Mesendoderm (in vitro differentiated cells): Measurements from ENCODE around the gene CFAP20.
A peak's percentile ranks its signal among the peaks of the same experiment; 100 is the strongest.

Experiments
- DNase-seq: peaks from one replicate; pipeline ENCODE4 v3.0.0; 2013
- H2AK5ac ChIP-seq: 2 replicates; pipeline ENCODE4 v1.6.1; 2013; ENCODE audit warnings: low read length, inconsistent platforms
- H2BK120ac ChIP-seq: 2 replicates; pipeline ENCODE4 v1.6.1; 2013; ENCODE audit warnings: low read depth, mild to moderate bottlenecking, low read length, moderate library complexity, mixed read lengths
- H2BK15ac ChIP-seq: replicated peaks from 2 replicates; pipeline ENCODE4 v1.6.1; 2013; ENCODE audit warnings: low read depth, mild to moderate bottlenecking, moderate library complexity
- H2BK5ac ChIP-seq: 2 replicates; pipeline ENCODE4 v1.6.1; 2013; ENCODE audit warnings: low read length, inconsistent platforms
- H3K18ac ChIP-seq: 2 replicates; pipeline ENCODE4 v1.6.1; 2013; ENCODE audit warnings: mild to moderate bottlenecking, low read length, mixed read lengths
- H3K23ac ChIP-seq: one replicate; pipeline ENCODE4 v1.6.1; 2013; ENCODE audit warnings: low read length
- H3K27ac ChIP-seq: 2 replicates; pipeline ENCODE4 v1.5.1; 2013; ENCODE audit warnings: low read depth, mild to moderate bottlenecking, inconsistent platforms, low read length, moderate library complexity
- H3K27me3 ChIP-seq: 2 replicates; pipeline ENCODE4 v1.6.1; 2013; ENCODE audit warnings: low read length, control low read depth, mild to moderate bottlenecking, inconsistent platforms; ENCODE audit not compliant: insufficient read depth, poor library complexity
- H3K36me3 ChIP-seq: 2 replicates; pipeline ENCODE4 v1.6.1; 2013; ENCODE audit warnings: low read length, inconsistent platforms; ENCODE audit not compliant: control insufficient read depth, insufficient read depth
- H3K4ac ChIP-seq: one replicate; pipeline ENCODE4 v1.6.1; 2013; ENCODE audit warnings: low read depth, mild to moderate bottlenecking, low read length, moderate library complexity
- H3K4me1 ChIP-seq: 2 replicates; pipeline ENCODE4 v1.6.1; 2013; ENCODE audit warnings: low read depth, low read length, inconsistent platforms; ENCODE audit not compliant: control insufficient read depth
- H3K4me2 ChIP-seq: 2 replicates; pipeline ENCODE4 v1.6.1; 2013; ENCODE audit warnings: low read length
- H3K4me3 ChIP-seq: 2 replicates; pipeline ENCODE4 v1.5.1; 2013; ENCODE audit warnings: mild to moderate bottlenecking, low read length
- H3K56ac ChIP-seq: one replicate; pipeline ENCODE4 v1.6.1; 2013; ENCODE audit warnings: low read length
- H3K79me1 ChIP-seq: 2 replicates; pipeline ENCODE4 v1.6.1; 2013; ENCODE audit warnings: low read length, inconsistent platforms
- H3K79me2 ChIP-seq: 2 replicates; pipeline ENCODE4 v1.6.1; 2013; ENCODE audit warnings: mild to moderate bottlenecking, low read length; ENCODE audit not compliant: control insufficient read depth, insufficient read depth
- H3K9ac ChIP-seq: 2 replicates; pipeline ENCODE4 v1.6.1; 2013; ENCODE audit warnings: low read length, inconsistent platforms
- H4K5ac ChIP-seq: one replicate; pipeline ENCODE4 v1.6.1; 2013; ENCODE audit warnings: low read length
- H4K8ac ChIP-seq: one replicate; pipeline ENCODE4 v1.6.1; 2013; ENCODE audit warnings: low read depth, mild to moderate bottlenecking, control low read depth, low read length, moderate library complexity
- WGBS: extraction: QIAGEN DNeasy Blood & Tissue Kit; methylation state at CpG from one replicate; pipeline ENCODE4 v1.1.7; 2013; ENCODE audit warnings: low lambda C conversion rate, missing lambda C conversion rate; ENCODE audit not compliant: insufficient coverage; ENCODE audit errors: extremely low coverage; 5-methylcytosine and 5-hydroxymethylcytosine counted together

The CFAP20 gene

DNA sequence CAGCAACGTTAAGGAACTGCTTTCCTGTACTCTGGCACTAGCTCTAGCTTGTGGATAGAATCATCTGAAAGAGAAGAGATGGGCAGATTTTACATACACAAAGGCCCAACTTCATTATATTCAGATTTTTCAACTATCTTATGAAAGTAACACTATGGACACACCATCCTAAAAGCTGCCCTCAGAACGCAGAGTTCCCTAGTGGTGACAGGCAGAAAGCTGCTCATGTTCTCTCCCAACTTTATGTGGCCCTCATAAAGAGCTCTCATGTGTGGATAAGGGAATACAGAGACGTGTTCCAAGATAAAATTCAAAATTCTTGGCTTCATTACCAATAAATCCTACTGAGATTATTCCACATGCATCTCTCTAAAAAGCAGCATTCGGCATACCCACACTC, 1.5 kb downstream of the CFAP20 start:
- DNase-seq = no peak

DNA sequence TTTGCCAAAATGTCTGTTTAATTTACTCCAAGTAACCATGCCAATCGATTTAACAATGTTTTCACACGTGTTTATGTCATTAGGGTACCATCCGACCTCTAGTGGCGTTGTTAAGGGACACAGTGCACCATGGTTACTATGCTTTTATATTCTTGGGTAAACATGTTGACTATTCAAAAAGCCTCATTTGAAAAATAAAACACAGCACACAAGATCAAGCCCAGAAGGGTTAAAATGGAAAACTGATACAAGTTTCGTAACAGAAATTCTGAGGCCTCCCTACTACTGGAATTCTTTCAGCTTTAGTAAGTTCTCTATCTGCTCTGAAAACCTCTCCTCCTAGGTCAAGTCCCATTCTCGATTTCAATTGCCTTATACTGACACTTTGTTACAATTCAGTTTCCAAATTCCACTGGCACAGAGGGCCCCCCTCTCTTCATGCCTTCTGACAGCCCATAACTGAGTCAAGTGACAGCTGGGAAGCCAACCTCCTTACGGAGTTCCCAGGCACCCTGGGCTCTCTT, 2.1 kb downstream of the CFAP20 start:
- H3K18ac ChIP-seq = no peak overlapping the region
- DNase-seq = peak; percentile 64

More for the DNA sequence above, 1.5 kb downstream of the CFAP20 start:
- Histone ChIP-seq H3K9ac (peak overlapping the region; percentile 78), H3K18ac (no peak overlapping the region), H3K4ac (no peak overlapping the region), H3K4me1 (peaks cover 10% of the 10 kb centered on the region), H4K5ac (no peak overlapping the region), H3K27ac (no peak overlapping the region), H3K4me3 (no peak overlapping the region), H2AK5ac (no peak overlapping the region), H3K79me1 (peaks cover 16% of the 10 kb centered on the region), H4K8ac (no peak overlapping the region), H2BK15ac (no peak overlapping the region), H2BK120ac (no peak overlapping the region), H2BK5ac (no peak overlapping the region), H3K23ac (no peak overlapping the region), H3K36me3 (no peaks in the 10 kb centered on the region), H3K4me2 (peak overlapping the region; percentile 99), H3K27me3 (no peaks in the 10 kb centered on the region), H3K79me2 (peaks cover 46% of the 10 kb centered on the region), H3K56ac (peak overlapping the region; percentile 12)
- no CpG with 5 or more reads among the region's 4 CpGs for WGBS

DNA sequence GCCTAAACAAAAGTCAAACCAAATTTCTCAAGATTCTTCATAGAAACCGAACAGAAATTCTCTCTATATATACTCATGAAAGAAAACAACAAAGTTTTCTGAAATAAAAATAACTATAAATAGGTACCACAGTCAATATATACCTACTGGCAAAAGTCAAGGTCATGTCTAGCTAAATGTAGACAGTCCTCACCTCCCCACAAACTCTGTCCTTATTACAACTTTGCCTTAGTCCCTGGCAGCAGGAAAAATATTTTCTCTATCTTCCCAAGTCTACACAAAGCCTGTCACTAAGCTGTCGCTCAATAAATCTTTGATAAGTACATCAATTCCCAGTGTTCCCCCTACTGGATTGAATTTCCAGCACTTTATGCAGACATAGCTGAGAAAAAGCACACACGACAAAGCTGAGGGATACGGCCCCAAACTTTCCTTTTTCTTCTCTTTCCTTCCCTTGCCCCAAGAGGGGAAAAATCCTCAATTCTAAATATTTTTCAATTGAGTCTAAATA, 2.7 kb downstream of the CFAP20 start:
- no peak overlapping the region for H3K4me3 ChIP-seq
- H2BK5ac ChIP-seq = no peak overlapping the region
- H3K79me1 ChIP-seq = peaks cover 16% of the 10 kb centered on the region
- DNase-seq = no peak
- no peak overlapping the region for H3K27ac ChIP-seq
- H3K9ac ChIP-seq = no peak overlapping the region
- H4K8ac ChIP-seq = no peak overlapping the region
- no peak overlapping the region for H3K18ac ChIP-seq
- no peaks in the 10 kb centered on the region for H3K27me3 ChIP-seq
- no peak overlapping the region for H2BK120ac ChIP-seq
- H2AK5ac ChIP-seq = no peak overlapping the region
- H4K5ac ChIP-seq = no peak overlapping the region
- H2BK15ac ChIP-seq = no peak overlapping the region
- no peak overlapping the region for H3K4me2 ChIP-seq
- no CpG with 5 or more reads among the region's 4 CpGs for WGBS
- no peak overlapping the region for H3K56ac ChIP-seq
- H3K36me3 ChIP-seq = no peaks in the 10 kb centered on the region
- peaks cover 10% of the 10 kb centered on the region for H3K4me1 ChIP-seq
- no peak overlapping the region for H3K4ac ChIP-seq
- no peak overlapping the region for H3K23ac ChIP-seq
- peaks cover 51% of the 10 kb centered on the region for H3K79me2 ChIP-seq

More for the DNA sequence above, 2.1 kb downstream of the CFAP20 start:
- Histone ChIP-seq H3K4me3 (no peak overlapping the region), H2BK120ac (no peak overlapping the region), H2BK15ac (no peak overlapping the region), H3K4me2 (no peak overlapping the region), H4K5ac (no peak overlapping the region), H3K79me2 (peaks cover 47% of the 10 kb centered on the region), H2AK5ac (no peak overlapping the region), H3K23ac (no peak overlapping the region), H3K27ac (no peak overlapping the region), H3K36me3 (no peaks in the 10 kb centered on the region), H3K4me1 (peaks cover 10% of the 10 kb centered on the region), H3K79me1 (peaks cover 16% of the 10 kb centered on the region), H4K8ac (no peak overlapping the region), H3K56ac (no peak overlapping the region), H2BK5ac (no peak overlapping the region), H3K27me3 (no peaks in the 10 kb centered on the region), H3K9ac (no peak overlapping the region), H3K4ac (no peak overlapping the region)
- WGBS = no CpG with 5 or more reads among the region's 7 CpGs

DNA sequence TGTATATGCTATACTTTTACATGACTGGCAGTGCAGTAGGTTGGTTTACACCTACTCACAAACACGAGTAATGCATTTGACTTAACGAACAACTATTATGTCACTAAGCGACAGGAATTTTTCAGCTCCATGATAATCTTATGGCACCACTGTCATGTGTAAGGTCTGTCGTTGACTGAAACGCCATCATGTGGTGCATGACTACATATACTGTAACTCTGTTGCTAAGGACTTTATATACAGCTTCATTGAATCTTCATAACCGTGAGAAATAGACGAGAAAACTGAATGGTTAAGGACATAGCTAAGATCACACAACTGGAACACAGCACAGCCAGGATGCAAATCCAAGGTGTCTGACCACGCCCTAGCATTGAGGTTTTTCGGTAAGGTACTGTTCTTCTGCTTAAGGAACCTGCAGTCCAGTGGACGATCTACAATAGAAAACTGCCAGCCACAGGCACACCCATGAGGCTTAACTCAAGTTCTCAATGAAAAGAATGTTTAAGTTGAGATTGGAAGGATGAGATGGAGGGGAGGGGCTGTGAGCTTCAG, 3.3 kb downstream of the CFAP20 start:
- Histone ChIP-seq H2BK5ac (no peak overlapping the region), H3K27ac (no peak overlapping the region), H4K5ac (no peak overlapping the region), H2BK120ac (no peak overlapping the region), H3K36me3 (no peaks in the 10 kb centered on the region), H3K4me2 (no peak overlapping the region), H3K23ac (no peak overlapping the region), H3K56ac (no peak overlapping the region), H3K4me1 (peaks cover 10% of the 10 kb centered on the region), H2BK15ac (no peak overlapping the region), H3K4me3 (no peak overlapping the region), H4K8ac (no peak overlapping the region), H3K9ac (no peak overlapping the region), H3K79me1 (peaks cover 18% of the 10 kb centered on the region), H3K79me2 (peaks cover 57% of the 10 kb centered on the region), H2AK5ac (no peak overlapping the region), H3K4ac (no peak overlapping the region), H3K18ac (no peak overlapping the region), H3K27me3 (no peaks in the 10 kb centered on the region)
- WGBS = no CpG with 5 or more reads among the region's 10 CpGs
- DNase-seq = peak; percentile 26

DNA sequence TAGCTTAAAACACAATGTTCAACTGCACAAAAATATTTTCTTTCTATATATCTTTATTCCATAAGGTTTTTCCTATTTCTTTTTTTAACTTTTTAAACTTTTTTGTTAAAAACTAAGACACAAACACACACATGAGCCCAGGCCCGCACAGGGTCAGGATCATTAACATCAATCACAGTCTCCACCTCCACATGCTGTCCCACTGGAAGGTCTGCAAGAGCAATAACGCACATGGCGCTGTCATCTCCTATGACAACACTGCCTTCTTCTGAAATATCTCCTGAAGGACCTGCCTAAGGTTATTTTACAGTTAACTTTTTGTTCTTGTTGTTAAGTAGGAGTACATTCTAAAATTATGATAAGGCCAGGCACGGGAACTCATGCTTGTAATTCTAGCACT, 4.1 kb downstream of the CFAP20 start:
- Histone ChIP-seq H3K56ac (no peak overlapping the region), H2BK120ac (no peak overlapping the region), H4K5ac (no peak overlapping the region), H3K4me3 (no peak overlapping the region), H3K9ac (no peak overlapping the region), H2BK15ac (no peak overlapping the region), H3K27ac (no peak overlapping the region), H3K79me1 (peaks cover 20% of the 10 kb centered on the region), H2BK5ac (no peak overlapping the region), H3K27me3 (no peaks in the 10 kb centered on the region), H3K4me2 (no peak overlapping the region), H3K36me3 (no peaks in the 10 kb centered on the region), H3K18ac (no peak overlapping the region), H4K8ac (no peak overlapping the region), H3K4me1 (peaks cover 10% of the 10 kb centered on the region), H3K79me2 (peaks cover 64% of the 10 kb centered on the region), H3K4ac (no peak overlapping the region), H3K23ac (no peak overlapping the region), H2AK5ac (no peak overlapping the region)
- no peak for DNase-seq
- no CpG with 5 or more reads among the region's 4 CpGs for WGBS

DNA sequence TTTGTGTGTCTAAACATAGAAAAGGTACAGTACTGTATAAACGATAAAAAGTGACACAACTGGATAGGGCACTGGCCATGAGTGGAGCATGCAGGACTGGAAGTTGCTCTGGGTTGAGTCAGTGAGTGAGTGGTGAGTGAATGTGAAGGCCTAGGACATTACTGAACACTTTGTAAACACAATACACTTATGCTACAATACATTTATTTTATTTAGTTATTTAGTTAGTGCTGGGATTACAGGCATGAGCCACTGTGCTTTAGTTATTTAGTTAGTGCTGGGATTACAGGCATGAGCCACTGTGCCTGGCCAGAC, 4.6 kb downstream of the CFAP20 start:
- H3K4me1 ChIP-seq = peaks cover 10% of the 10 kb centered on the region
- no peak overlapping the region for H3K4me3 ChIP-seq
- no peak overlapping the region for H4K5ac ChIP-seq
- H3K36me3 ChIP-seq = no peaks in the 10 kb centered on the region
- no peak overlapping the region for H3K27ac ChIP-seq
- H3K23ac ChIP-seq = no peak overlapping the region
- no peak overlapping the region for H2BK15ac ChIP-seq
- no peak overlapping the region for H3K4ac ChIP-seq
- no peak overlapping the region for H3K4me2 ChIP-seq
- H3K18ac ChIP-seq = no peak overlapping the region
- no peak overlapping the region for H4K8ac ChIP-seq
- WGBS = no CpG with 5 or more reads among the region's 1 CpG
- no peak overlapping the region for H3K9ac ChIP-seq
- H2BK120ac ChIP-seq = no peak overlapping the region
- no peak overlapping the region for H2AK5ac ChIP-seq
- no peaks in the 10 kb centered on the region for H3K27me3 ChIP-seq
- H2BK5ac ChIP-seq = no peak overlapping the region
- DNase-seq = no peak
- peaks cover 67% of the 10 kb centered on the region for H3K79me2 ChIP-seq
- H3K56ac ChIP-seq = no peak overlapping the region
- H3K79me1 ChIP-seq = peaks cover 20% of the 10 kb centered on the region
